GM12892 (cell line): ENCODE results near the gene PDE4B.

Experiments
- POLR2A ChIP-seq: IDR thresholded peaks from 2 replicates; pipeline ENCODE4 v1.6.1; 2011; ENCODE audit warnings: low read depth, low read length, control low read depth
- POLR2AphosphoS5 ChIP-seq: IDR thresholded peaks from 2 replicates; pipeline ENCODE4 v1.6.1; 2011; ENCODE audit warnings: low read depth, low read length, control low read depth
- TAF1 ChIP-seq: IDR thresholded peaks from 2 replicates; pipeline ENCODE4 v1.6.1; 2011; ENCODE audit warnings: low read depth, mild to moderate bottlenecking, control low read depth, low read length, borderline replicate concordance

DNA sequence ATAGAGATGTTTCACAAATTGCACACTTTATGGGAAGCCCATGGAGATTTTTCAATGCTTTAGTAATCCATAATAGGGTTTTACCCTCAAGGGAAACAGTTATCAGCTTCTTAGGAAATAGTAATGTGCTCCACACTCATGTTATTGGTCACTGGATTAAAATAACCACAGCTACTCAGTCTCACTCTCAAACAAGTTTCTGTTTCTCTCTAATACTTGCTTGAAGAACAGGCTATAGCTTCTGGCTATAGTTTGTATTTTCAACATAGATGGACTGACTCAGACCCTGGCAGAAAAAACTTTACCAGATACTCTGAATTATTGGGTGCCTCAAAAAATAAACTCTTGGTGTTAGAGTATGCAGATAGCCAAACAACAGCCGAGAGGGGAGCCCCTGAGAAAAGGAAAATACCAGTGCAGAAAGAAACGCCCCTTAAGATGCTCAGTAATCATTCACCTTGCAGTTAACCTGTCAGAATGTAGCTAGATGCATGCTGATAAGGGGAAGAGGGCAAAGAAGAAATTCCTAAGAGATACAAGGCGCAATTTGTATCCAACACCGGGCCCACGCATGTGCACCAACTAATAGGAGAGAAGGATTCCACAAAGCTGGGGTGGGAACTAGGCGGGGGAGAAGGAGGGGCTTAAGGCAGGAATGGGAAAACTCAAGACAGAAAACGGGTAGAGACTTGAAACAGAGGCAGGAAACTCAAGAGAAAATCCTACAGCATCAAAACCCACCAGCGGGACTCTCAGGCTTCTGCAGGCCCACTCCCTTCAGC lies 30.4 kb upstream of the PDE4B start:
- no peak for TF ChIP-seq POLR2AphosphoS5
- no peak for TF ChIP-seq POLR2A
- TF ChIP-seq TAF1 = no peak
